IMR-90 (cell line): Measurements from ENCODE around the gene HES1. TPM values are rescaled to one million over a fixed set of nuclear protein-coding genes. Genes with fewer than 3 reads are reported as not detected.

Source experiments
- ATAC-seq: fragments of 200-7000 bp; cut with Tn5 transposase; 2 replicates; pipeline ENCODE4 v1.9.1; 2020; ENCODE audit warnings: low read depth, mild to moderate bottlenecking, moderate library complexity
- BruUV-seq: library from RNA; stranded (reverse); fragments of 400-500 nt; replicated peaks from 2 replicates; lab custom pipeline; 2021; lab: Mats Ljungman, UMichigan
- CTCF ChIA-PET: fragments of 300-600 bp; formaldehyde crosslinking; extraction: SDS; loops from one replicate; lab custom pipeline; 2021; ENCODE audit warnings: antibody characterized with exemption; lab: Yijun Ruan, JAX
- POLR2A ChIA-PET: fragments of 300-600 bp; sonication (Branson Sonifier 250); formaldehyde crosslinking; loops from one replicate; lab custom pipeline; 2022; ENCODE audit warnings: antibody characterized with exemption; ENCODE audit not compliant: unreplicated experiment; lab: Charles Lee
- DNase-seq: peaks from one replicate; pipeline ENCODE4 v3.0.0; 2013
- H2AFZ ChIP-seq: replicated peaks from 2 replicates; pipeline ENCODE3; 2013; ENCODE audit warnings: low read length, mild to moderate bottlenecking; ENCODE audit not compliant: poor library complexity
- H2AK5ac ChIP-seq: 2 replicates; pipeline ENCODE4 v1.6.1; 2013; ENCODE audit warnings: low read depth, low read length, inconsistent platforms
- H2AK9ac ChIP-seq: replicated peaks from 2 replicates; pipeline ENCODE3; 2013; ENCODE audit warnings: mild to moderate bottlenecking, low read depth, low read length, moderate library complexity; ENCODE audit not compliant: poor library complexity
- H2BK120ac ChIP-seq: 2 replicates; pipeline ENCODE4 v1.6.1; 2013; ENCODE audit warnings: low read depth, low read length, inconsistent platforms
- H2BK15ac ChIP-seq: 3 replicates; pipeline ENCODE4 v1.6.1; 2013; ENCODE audit warnings: low read depth, low read length, inconsistent platforms
- H2BK20ac ChIP-seq: 2 replicates; pipeline ENCODE4 v1.6.1; 2013; ENCODE audit warnings: low read depth, mild to moderate bottlenecking, inconsistent platforms, low read length, moderate library complexity
- H2BK5ac ChIP-seq: 2 replicates; pipeline ENCODE4 v1.6.1; 2013; ENCODE audit warnings: mild to moderate bottlenecking, low read depth, low read length, inconsistent platforms; ENCODE audit not compliant: poor library complexity, severe bottlenecking
- H3K14ac ChIP-seq: replicated peaks from 2 replicates; pipeline ENCODE4 v1.6.1; 2013; ENCODE audit warnings: low read depth, low read length, inconsistent platforms
- H3K18ac ChIP-seq: 2 replicates; pipeline ENCODE4 v1.6.1; 2013; ENCODE audit warnings: low read depth, low read length, control low read depth
- H3K23ac ChIP-seq: 2 replicates; pipeline ENCODE4 v1.6.1; 2013; ENCODE audit warnings: low read depth, low read length, inconsistent platforms
- H3K27ac ChIP-seq: 2 replicates; pipeline ENCODE4 v1.5.1; 2013; ENCODE audit warnings: mild to moderate bottlenecking, control low read depth, low read length; ENCODE audit not compliant: insufficient read depth
- H3K27me3 ChIP-seq: 2 replicates; pipeline ENCODE4 v1.6.1; 2013; ENCODE audit warnings: low read length; ENCODE audit not compliant: control insufficient read depth, insufficient read depth
- H3K36me3 ChIP-seq: 2 replicates; pipeline ENCODE4 v1.6.1; 2013; ENCODE audit warnings: low read length, mixed read lengths; ENCODE audit not compliant: control insufficient read depth, insufficient read depth
- H3K4ac ChIP-seq: 2 replicates; pipeline ENCODE4 v1.6.1; 2013; ENCODE audit warnings: low read depth, low read length, inconsistent platforms
- H3K4me1 ChIP-seq: 2 replicates; pipeline ENCODE4 v1.6.1; 2013; ENCODE audit warnings: low read length, mixed read lengths; ENCODE audit not compliant: control insufficient read depth, insufficient read depth
- H3K4me2 ChIP-seq: 2 replicates; pipeline ENCODE4 v1.6.1; 2013; ENCODE audit warnings: low read depth, mild to moderate bottlenecking, control low read depth, low read length, moderate library complexity
- H3K4me3 ChIP-seq: 2 replicates; pipeline ENCODE4 v1.5.1; 2013; ENCODE audit warnings: low read depth, mild to moderate bottlenecking, control low read depth, low read length, moderate library complexity; ENCODE audit not compliant: insufficient read depth
- H3K56ac ChIP-seq: 2 replicates; pipeline ENCODE4 v1.6.1; 2013; ENCODE audit warnings: low read length, inconsistent platforms; ENCODE audit not compliant: insufficient read depth; ENCODE audit errors: extremely low read depth
- H3K79me1 ChIP-seq, 2 experiments: 2 replicates each; pipeline ENCODE4 v1.6.1; 2013; ENCODE audit warnings: low read length in 2 of 2, inconsistent platforms in 1 of 2, low read depth in 1 of 2
- H3K9ac ChIP-seq: 2 replicates; pipeline ENCODE4 v1.6.1; 2013; ENCODE audit warnings: low read depth, low read length, control low read depth
- H3K9me1 ChIP-seq: 2 replicates; pipeline ENCODE4 v1.6.1; 2013; ENCODE audit warnings: low read length, inconsistent platforms; ENCODE audit not compliant: insufficient read depth
- H3K9me3 ChIP-seq: 2 replicates; pipeline ENCODE4 v1.6.1; 2013; ENCODE audit warnings: low read length; ENCODE audit not compliant: control insufficient read depth, insufficient read depth
- H4K20me1 ChIP-seq: 2 replicates; pipeline ENCODE4 v1.6.1; 2013; ENCODE audit warnings: low read length, inconsistent platforms; ENCODE audit not compliant: insufficient read depth
- H4K5ac ChIP-seq: 2 replicates; pipeline ENCODE4 v1.6.1; 2013; ENCODE audit warnings: mild to moderate bottlenecking, low read depth, low read length, control low read depth
- H4K8ac ChIP-seq, 2 experiments: 2 replicates each; pipeline ENCODE4 v1.6.1; 2013; ENCODE audit warnings: low read depth in 2 of 2, low read length in 2 of 2, control low read depth in 1 of 2, inconsistent platforms in 1 of 2
- H4K91ac ChIP-seq: 2 replicates; pipeline ENCODE4 v1.6.1; 2013; ENCODE audit warnings: low read depth, low read length, inconsistent platforms; ENCODE audit not compliant: insufficient read depth
- CHD1 ChIP-seq: IDR thresholded peaks from 2 replicates; pipeline ENCODE4 v1.6.1; 2012; ENCODE audit warnings: low read depth, low read length, improper control_type of control experiment
- FOS ChIP-seq: fragments of 150-350 bp; IDR thresholded peaks from 2 replicates; pipeline ENCODE4 v1.6.1; 2016; ENCODE audit warnings: low read depth, low read length
- SMC3 ChIP-seq: fragments of 150-350 bp; IDR thresholded peaks from 2 replicates; pipeline ENCODE4 v1.6.1; 2016; ENCODE audit warnings: low read depth, mild to moderate bottlenecking, antibody characterized with exemption, low read length, moderate library complexity
- WGBS, 2 experiments: methylation state at CpG; one replicate each; pipeline versions ENCODE4 v1.1.5 to v1.1.7; 2013; ENCODE audit warnings: missing lambda C conversion rate in 2 of 2; ENCODE audit not compliant: insufficient read length in 1 of 2; ENCODE audit errors: extremely low coverage in 2 of 2; 5-methylcytosine and 5-hydroxymethylcytosine counted together
- dilution Hi-C: fragments of 300-500 bp; cut with HindIII; formaldehyde crosslinking; loops from one replicate; pipeline ENCODE4 v1.14.3; 2018; ENCODE audit warnings: low sequenced_read_pairs; ENCODE audit not compliant: unreplicated experiment
- in situ Hi-C: fragments of 300-500 bp; cut with MboI; formaldehyde crosslinking; loops from 3 replicates; pipeline ENCODE4 v1.14.3; 2019; ENCODE audit warnings: low sequenced_read_pairs, inconsistent platforms, mixed read lengths
- intact Hi-C: fragments of 100-400 bp; cut with micrococcal nuclease; formaldehyde crosslinking; loops from 2 replicates; pipeline ENCODE4 v1.10.0; 2022
- polyA plus RNA-seq, 3 experiments: library from polyadenylated mRNA; depleted of rRNA; stranded (reverse); fragments of >200 nt; gene quantifications; 2 replicates each; pipeline ENCODE4 v1.2.3, GENCODE V29; 2012; ENCODE audit warnings: low replicate concordance in 1 of 3
- total RNA-seq: library from RNA; depleted of rRNA; stranded (reverse); fragments of >200 nt; gene quantifications from 2 replicates; pipeline ENCODE4 v1.2.3, GENCODE V29; 2012
- TF ChIP-seq, protein P1 (sequence below): fragments of 150-350 bp; IDR thresholded peaks from 2 replicates; pipeline ENCODE4 v1.6.1; 2016; ENCODE audit warnings: low read depth, mild to moderate bottlenecking, low read length, moderate library complexity, borderline replicate concordance

HES1 gene
- total and polyA plus RNA-seq, 2 of the 4 experiments (the other 2 are of a cell fraction), result 3.6 to 6.7 TPM

GRCh38 chr3:194181612-194182529 is 45.9 kb downstream of the HES1 start:
- H2AFZ ChIP-seq, result no peak overlapping the region

More at GRCh38 chr3:194181612-194182529, 45.9 kb downstream of the HES1 start:
- H3K9ac ChIP-seq, result no peak overlapping the region
- no peak overlapping the region for H2BK20ac ChIP-seq
- in situ Hi-C loops, result no loop called here
- intact Hi-C loops, result no loop called here
- no peak overlapping the region for H3K56ac ChIP-seq
- H3K18ac ChIP-seq, result no peak overlapping the region
- H3K4ac ChIP-seq, result no peak overlapping the region
- WGBS, 2 experiments, result 67% methylated on average over 1 of the region's 11 CpGs; no CpG with 5 or more reads in 1 of the 2 experiments
- no peaks in the 10 kb centered on the region for H3K36me3 ChIP-seq
- no peak overlapping the region for H2AK9ac ChIP-seq
- H4K8ac ChIP-seq, result no peak overlapping the region
- TF ChIP-seq CHD1 (no peak), SMC3 (no peak), FOS (no peak)
- TF ChIP-seq, protein P1, sequence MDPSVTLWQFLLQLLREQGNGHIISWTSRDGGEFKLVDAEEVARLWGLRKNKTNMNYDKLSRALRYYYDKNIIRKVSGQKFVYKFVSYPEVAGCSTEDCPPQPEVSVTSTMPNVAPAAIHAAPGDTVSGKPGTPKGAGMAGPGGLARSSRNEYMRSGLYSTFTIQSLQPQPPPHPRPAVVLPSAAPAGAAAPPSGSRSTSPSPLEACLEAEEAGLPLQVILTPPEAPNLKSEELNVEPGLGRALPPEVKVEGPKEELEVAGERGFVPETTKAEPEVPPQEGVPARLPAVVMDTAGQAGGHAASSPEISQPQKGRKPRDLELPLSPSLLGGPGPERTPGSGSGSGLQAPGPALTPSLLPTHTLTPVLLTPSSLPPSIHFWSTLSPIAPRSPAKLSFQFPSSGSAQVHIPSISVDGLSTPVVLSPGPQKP, result no peak
- H3K79me1 ChIP-seq, result no peaks in the 10 kb centered on the region
- H2BK15ac ChIP-seq, result no peak overlapping the region
- H3K14ac ChIP-seq, result no peak overlapping the region
- H4K91ac ChIP-seq, result no peak overlapping the region
- H4K5ac ChIP-seq, result no peak overlapping the region
- H3K23ac ChIP-seq, result no peak overlapping the region
- no peak overlapping the region for H3K4me2 ChIP-seq
- H2BK120ac ChIP-seq, result no peak overlapping the region
- ATAC-seq (no peak), DNase-seq (no peak)
- H2AK5ac ChIP-seq, result no peak overlapping the region
- H3K27me3 ChIP-seq, result peaks cover 38% of the 10 kb centered on the region
- H3K9me3 ChIP-seq, result no peaks in the 10 kb centered on the region
- no peak overlapping the region for H3K4me3 ChIP-seq
- H2BK5ac ChIP-seq, result no peak overlapping the region
- no peaks in the 10 kb centered on the region for H4K20me1 ChIP-seq
- dilution Hi-C loops, result no loop called here
- CTCF ChIA-PET, result no interaction called here
- POLR2A ChIA-PET, result no interaction called here
- BruUV-seq, result no TSS peak
- no peak overlapping the region for H3K27ac ChIP-seq
- H3K9me1 ChIP-seq, result no peaks in the 10 kb centered on the region
- no peaks in the 10 kb centered on the region for H3K4me1 ChIP-seq
